GM19025 (cell line): Measurements from ENCODE around the gene DLEC1.
"Not testable (repeated sequence)": the region's sequence is repeated elsewhere in the genome, so short reads cannot be mapped to it uniquely, and the experiment has no call there.

Experiments used
- ATAC-seq: cut with Tn5 transposase; IDR thresholded peaks from one replicate; pipeline ENCODE4 v1.9.1; 2021; ENCODE audit warnings: mild to moderate bottlenecking, low read depth, moderate library complexity; ENCODE audit not compliant: unreplicated experiment

The DLEC1 gene

GRCh38 chr3:38077073-38077472 lies 38.1 kb downstream of the DLEC1 start:
- not testable (repeated sequence) for ATAC-seq

DNA sequence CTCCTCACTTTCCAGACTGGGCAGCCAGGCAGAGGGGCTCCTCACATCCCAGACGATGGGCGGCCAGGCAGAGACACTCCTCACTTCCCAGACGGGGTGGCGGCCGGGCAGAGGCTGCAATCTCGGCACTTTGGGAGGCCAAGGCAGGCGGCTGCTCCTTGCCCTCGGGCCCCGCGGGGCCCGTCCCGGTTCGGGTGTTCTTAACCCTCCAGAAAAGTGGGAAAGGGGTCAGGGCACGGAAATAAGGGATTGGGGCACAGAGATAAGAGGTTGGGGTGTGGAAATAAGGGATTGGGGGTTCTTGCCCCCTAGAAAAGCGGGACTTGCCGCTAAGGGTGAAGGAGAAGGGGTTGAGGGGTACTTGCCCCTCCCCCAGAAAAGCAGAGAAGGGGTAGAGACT lies 43.3 kb downstream of the DLEC1 start:
- not testable (repeated sequence) for ATAC-seq

DNA sequence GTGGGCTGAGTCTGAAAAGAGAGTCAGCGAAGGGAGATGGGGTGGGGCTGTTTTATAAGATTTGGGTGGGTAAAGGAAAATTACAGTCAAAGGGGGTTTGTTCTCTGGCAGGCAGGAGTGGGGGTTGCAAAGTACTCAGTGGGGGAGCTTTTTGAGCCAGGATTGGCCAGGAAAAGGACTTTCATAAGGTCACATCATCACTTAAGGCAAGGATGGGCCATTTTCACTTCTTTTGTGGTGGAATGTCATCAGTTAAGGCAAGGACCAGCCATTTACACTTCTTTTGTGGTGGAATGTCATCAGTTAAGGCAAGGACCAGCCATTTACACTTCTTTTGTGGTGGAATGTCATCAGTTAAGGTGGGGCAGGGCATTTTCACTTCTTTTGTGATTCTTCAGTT lies 44.2 kb downstream of the DLEC1 start:
- ATAC-seq, result not testable (repeated sequence)

DNA sequence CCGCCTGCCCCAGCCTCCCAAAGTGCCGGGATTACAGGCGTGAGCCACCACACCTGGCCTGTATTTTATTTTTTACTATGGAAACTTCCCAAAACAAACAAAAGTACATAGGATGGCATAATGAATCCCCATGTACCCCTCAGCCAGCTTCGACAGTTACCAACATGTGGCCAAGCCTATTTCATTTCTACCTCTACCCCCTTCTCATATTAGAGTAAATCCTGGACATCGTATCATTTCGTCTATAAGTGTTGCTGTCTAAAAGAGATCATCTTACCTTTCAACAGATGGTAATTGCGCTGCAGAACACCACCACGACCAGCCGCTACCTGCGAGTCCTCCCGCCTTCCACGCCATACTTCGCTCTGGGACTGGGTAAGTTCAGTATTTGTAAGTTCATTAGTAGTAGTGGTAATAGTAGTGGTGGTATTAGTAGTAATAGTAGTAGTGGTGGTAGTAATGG lies 44.9 kb downstream of the DLEC1 start:
- no peak for ATAC-seq

DNA sequence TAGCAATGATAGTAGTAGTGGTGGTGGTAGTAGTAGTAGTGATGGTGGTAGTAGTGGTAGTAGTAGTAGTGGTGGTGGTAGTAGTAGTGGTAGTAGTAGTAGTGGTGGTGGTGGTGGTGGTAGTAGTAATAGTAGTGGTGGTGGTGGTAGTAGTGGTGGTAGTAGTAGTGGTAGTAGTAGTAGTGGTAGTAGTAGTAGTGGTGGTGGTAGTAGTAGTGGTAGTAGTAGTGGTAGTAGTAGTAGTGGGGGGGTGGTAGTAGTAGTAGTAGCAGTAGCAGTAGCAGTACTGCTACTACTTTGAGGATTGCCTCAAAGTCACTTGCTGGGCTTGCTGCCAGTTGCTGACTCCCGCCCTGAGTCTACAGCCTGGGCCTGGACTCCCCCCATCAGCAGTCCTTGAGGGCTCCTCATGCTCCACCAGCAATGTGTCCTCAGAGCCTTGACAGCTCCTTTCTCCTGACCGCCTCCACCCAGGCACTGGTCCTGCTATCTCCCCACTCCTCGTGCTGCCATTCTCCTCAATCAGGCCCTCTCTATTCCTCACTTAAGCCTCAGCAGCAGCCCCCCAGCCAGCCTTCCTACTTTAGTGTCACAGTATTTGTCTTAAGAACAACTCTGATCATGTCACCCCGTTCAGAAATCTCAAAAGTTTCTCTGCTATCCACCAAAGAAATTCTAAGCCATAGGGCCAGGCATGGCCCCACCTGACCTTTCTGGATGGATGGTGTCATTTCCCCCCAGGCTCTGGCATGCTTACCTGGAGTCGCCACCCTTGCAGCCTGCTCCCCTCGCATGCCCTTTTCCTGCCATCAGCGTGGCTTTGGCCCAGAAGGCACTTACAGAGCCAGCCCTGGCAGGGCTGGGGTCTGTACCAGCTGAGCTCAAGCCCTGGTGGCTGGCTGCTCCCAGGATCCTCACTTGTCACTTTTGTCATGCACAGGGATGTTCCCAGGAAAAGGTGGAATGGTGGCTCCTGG lies 45.6 kb downstream of the DLEC1 start:
- ATAC-seq, result no peak

DNA sequence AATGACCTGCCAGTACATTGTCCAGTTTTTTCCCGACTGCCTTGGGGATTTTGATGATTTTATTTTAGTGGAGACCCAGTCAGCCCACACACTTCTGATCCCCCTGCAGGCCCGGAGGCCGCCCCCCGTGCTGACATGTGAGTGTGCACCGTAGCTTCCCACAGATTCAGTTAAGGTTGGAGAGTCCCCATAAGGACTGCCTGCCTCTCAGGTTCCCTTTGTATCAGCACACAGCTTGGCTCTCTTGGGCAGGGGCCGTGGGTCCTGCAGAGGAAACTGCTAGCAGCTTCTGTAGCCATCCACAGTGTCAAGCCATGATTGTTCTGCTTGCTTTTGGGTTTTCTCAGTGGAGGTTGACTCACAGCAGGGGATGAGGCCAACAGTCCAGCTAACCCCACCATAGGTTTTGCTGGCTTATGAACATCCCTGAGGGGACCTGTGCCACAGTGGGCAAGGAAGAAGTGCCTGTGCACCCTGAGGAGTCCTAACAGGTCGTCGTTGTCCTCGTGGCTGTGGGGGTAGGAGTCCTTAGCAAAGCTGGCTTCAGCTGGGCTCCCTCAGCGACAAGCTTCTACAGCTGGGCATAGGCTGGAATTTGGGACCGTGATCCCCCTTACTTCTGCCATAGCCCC lies 46.4 kb downstream of the DLEC1 start:
- no peak for ATAC-seq

DNA sequence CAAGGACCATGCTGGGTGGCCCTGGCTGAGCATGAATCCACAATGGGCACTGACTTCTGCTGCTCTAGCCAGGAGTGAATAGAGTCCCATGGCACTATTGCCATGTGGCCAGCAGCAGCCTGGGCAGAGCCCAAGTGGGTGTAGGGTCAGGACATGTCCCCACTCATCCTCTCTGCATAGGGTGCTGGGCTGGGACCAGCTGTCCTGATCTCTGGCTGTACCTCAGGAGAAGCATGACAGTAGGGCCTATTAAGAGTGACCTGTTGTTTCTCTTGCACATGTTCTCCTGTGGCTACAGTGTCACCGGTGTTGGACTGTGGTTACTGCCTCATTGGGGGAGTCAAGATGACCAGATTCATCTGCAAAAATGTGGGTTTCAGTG lies 46.9 kb downstream of the DLEC1 start:
- ATAC-seq, result no peak

DNA sequence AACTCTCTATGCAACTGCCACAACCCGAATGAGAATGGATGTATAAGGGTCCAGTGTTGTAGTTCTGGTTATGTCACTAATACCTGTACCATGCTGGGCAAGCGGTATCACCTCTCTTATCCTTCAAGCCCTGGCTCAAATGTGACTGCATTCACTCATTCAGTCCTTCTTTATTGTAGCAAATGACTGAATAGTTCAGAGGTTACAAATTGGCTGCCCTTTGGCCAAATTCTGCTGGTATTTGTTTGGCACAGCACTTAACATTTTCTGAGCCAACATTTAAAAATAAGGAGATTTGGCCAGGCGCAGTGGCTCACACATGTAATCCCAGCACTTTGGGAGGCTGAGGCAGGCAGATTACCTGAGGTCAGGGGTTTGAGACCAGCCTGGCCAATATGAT lies 47.5 kb downstream of the DLEC1 start:
- ATAC-seq, result no peak

GRCh38 chr3:38087278-38087677 lies 48.3 kb downstream of the DLEC1 start:
- not testable (repeated sequence) for ATAC-seq

DNA sequence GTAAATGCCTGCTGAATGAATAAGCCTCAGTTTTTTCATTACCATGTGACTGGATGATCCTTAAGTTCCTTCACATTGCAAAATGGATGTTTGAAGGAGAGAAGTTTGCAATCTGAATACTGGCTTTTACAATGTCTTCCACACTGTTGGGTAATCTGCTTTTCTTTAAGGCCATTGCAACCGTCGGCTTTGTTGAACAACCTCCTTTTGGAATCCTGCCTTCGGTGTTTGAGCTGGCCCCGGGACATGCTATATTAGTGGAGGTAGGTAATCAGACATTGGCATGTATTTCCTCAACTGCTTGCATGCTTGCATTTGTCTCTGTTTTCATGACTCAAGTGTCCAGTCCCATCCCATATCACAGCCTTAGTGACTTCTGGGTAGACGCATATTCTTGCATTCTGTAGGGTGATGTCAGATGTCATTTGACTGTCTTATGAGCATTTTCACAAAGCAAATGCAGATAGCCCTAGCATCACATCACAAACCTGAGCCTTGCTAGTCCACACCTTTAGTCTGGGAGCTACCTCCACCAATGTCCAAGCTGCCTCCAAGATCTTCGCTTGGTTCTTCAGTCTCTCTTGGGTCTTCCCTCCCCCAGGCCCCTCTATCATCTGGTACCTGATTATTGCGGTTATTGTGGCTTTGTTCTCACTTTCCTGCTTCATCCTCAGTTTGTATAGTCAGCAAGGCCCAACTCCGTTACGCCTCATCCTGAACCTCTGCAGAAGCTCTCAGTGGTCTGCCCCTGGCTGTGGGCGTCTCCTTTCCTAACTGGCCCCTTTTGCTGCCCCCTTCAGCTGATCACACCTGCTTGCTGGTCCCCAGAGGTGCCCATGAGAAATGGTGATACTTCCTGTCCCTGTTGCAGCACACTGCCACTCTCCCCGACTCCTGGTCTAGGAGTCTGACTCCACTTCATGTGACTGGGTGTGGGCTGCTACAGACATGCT lies 49.4 kb downstream of the DLEC1 start:
- no peak for ATAC-seq

DNA sequence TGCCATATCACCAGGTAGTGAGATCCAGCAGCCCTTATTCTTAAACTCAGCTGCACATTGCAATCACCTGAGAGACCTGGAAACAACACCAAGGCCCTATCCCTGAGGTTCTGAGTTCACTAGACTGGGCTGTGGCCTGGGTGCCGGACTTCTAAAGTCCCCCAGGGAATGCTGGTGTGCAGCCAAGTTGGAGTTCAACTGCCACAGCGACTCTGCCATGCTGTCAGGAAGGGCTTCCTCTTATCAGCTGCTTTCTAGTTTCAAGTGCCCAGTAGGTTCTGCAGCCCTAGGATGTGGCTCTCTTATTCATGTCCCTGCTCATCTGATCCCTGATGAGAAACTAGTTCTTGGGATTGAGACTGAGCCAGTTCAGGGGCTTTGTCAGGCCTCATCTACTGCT lies 50.2 kb downstream of the DLEC1 start:
- ATAC-seq, result no peak

- ATAC-seq, result no peak
Measured at GRCh38 chr3:38090453-38090852, 51.4 kb downstream of the DLEC1 start.

DNA sequence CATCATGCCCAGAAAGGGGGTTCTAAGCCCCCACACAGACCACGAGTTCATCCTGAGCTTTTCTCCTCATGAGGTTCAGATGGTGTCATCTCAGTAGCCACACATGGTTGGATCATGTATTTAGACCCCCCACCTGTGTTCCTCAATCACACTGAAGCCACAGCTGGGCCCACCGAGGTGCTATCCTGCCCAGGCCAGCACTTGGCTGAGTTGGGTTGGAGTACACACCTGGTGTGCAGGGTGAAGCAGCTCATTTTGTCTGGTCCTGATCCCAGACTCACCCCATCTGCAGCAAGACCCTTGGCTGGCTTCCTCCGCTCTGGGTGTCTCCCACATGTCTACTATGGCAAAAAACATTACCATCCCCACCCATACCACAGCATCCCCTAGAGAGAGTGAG lies 56.0 kb downstream of the DLEC1 start:
- no peak for ATAC-seq

- no peak for ATAC-seq
Measured at GRCh38 chr3:38095669-38096483, 56.9 kb downstream of the DLEC1 start.

GRCh38 chr3:38097446-38098375 lies 58.7 kb downstream of the DLEC1 start:
- ATAC-seq, result no peak

DNA sequence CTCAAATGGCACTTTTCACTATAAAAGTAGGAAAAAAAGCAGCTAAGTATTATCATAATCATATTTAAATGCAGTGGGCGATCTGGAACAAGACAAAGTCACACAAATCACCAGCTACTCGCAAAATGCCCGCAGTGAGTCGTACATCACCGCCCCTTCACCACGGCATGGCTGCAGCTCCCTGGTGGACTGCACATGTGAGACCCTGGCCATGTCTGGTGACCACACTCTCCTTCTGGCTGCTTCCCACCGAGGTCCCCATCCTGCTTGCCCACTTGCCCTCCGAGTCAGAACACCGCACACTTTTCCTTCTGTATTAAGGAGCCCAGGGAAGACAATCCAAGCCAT lies 59.3 kb downstream of the DLEC1 start:
- ATAC-seq, result no peak

- ATAC-seq, result no peak
Measured at GRCh38 chr3:38099518-38099917, 60.5 kb downstream of the DLEC1 start.

DNA sequence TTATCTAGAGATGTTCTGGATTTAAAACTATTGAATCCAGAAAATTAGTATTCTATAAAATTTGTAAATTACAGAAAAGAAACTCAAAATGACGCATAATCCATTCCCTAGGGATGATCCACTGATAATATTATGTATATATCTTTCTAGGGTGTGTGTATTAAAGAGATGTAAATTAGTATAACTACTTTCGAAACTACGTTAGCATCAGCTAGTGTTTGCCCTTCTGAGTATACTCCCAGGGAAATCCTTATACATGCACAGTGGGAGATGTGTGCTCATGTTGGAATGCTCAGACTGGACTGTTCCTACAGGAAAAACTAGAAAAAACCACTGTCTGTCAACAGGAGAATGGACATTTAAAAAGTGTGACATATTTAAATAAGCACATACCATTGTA lies 61.5 kb downstream of the DLEC1 start:
- no peak for ATAC-seq
